Fibroblast of peridontal ligament (primary cell): ENCODE results near the gene SYNGR2.
"Not testable (repeated sequence)": the region's sequence is repeated elsewhere in the genome, so short reads cannot be mapped to it uniquely, and the experiment has no call there.

Experiments
- DNase-seq: peaks from one replicate; pipeline ENCODE4 v3.0.0-alpha.2; 2010; ENCODE audit errors: extremely low read depth

The SYNGR2 gene

DNA sequence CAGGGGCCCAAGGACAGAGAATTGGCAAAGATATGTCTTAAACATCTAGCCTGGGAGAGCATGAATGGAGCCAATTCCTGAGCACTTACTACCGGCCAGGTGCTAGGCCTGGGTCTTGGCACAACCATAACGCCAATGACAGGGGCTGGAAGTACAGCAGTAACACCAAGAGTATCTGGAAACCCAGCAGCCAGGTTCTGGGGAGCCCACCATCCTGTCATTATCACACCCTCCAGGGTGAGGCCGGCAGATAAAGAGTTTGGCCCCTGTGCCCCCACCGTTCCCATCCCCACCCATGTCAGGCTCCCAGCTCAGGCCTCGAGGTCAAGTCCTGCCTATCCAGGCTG, 38.3 kb upstream of the SYNGR2 start:
- no peak for DNase-seq

- no peak for DNase-seq
Measured at GRCh38 chr17:78130437-78131101, 37.8 kb upstream of the SYNGR2 start, which contains the start of gene TMC8. TSS of gene TMC8 (plus strand) at chr17:78130771. CDS start at chr17:78131589, 818 bp downstream.

GRCh38 chr17:78131172-78132083, 37.0 kb upstream of the SYNGR2 start:
- DNase-seq = no peak

- DNase-seq = no peak
Measured at GRCh38 chr17:78132084-78132676, 36.2 kb upstream of the SYNGR2 start.

GRCh38 chr17:78132767-78133178, 35.6 kb upstream of the SYNGR2 start:
- DNase-seq = no peak

- no peak for DNase-seq
Measured at GRCh38 chr17:78133179-78133951, 35.0 kb upstream of the SYNGR2 start.

- no peak for DNase-seq
Measured at GRCh38 chr17:78133971-78134898, 34.1 kb upstream of the SYNGR2 start.

GRCh38 chr17:78134899-78135385, 33.4 kb upstream of the SYNGR2 start:
- DNase-seq = no peak

GRCh38 chr17:78135858-78136500, 32.4 kb upstream of the SYNGR2 start:
- DNase-seq = no peak

DNA sequence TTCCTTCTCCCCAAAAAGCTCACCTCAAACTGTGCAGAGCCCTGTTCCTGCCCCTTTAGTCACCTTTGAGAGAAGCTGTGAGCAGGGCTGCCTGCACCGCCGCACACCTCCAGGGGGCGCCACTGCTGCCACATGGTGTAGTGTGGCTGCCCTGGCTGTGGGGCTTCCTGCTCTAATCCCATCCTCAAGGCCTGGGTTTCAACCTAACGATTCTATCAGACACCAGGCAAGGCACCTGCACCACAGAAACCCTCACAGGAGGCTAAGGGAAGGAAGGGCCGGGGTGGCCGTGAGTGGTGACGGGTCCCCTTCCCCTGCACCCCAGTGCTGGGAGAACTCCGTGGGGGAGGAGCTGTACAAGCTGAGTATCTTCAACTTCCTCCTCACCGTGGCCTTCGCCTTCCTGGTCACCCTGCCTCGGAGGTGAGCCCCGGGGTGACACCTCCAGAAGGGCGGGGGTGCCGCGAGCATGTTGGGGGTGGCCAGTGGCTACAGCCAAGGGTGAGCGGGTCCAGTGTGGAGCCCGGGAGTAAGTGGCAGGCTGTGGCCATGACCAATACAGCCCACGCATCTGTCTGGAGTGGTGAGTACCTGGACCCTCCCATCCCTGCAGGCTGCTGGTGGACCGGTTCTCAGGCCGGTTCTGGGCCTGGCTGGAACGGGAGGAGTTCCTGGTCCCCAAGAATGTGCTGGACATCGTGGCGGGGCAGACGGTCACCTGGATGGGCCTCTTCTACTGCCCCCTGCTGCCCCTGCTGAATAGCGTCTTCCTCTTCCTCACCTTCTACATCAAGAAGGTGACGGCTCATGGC, 30.8 kb upstream of the SYNGR2 start:
- no peak for DNase-seq

DNA sequence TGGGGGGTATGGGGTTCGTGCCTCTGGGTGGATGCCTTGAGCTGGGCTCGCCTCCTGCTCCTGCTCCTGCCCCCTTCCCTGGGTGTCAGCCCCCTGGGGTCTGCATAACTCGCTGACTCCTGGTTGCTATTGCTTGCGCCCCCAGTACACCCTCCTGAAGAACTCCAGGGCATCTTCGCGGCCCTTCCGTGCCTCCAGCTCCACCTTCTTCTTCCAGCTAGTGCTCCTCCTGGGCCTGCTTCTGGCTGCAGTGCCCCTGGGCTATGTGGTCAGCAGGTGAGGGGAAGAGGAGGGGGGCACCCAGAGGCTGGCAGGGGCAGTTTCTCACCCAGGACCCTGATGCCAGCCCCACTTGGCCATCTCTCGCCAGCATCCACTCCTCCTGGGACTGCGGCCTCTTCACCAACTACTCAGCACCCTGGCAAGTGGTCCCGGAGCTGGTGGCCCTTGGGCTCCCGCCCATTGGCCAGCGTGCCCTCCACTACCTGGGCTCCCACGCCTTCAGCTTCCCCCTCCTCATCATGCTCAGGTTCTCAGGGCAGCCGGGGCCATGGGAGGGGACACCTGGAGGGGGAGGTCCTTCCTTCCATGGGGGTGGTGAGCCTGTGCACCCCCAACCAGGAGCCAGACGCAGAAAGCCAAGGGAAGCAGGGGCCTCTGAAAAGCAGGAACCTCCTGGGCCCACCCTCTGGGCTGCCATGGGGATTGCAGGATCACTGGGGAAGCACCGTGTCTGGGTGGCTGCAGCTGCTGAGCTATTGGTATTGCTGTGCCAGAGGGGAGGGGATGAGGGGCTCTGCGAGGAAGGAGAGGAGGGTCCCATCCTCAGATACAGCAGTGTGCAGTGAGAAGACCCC, 29.9 kb upstream of the SYNGR2 start:
- no peak for DNase-seq

GRCh38 chr17:78139861-78140168, 28.6 kb upstream of the SYNGR2 start:
- not testable (repeated sequence) for DNase-seq

- DNase-seq = no peak
Measured at GRCh38 chr17:78140169-78141051, 28.0 kb upstream of the SYNGR2 start.

- DNase-seq = no peak
Measured at GRCh38 chr17:78141437-78142118, 26.8 kb upstream of the SYNGR2 start.

DNA sequence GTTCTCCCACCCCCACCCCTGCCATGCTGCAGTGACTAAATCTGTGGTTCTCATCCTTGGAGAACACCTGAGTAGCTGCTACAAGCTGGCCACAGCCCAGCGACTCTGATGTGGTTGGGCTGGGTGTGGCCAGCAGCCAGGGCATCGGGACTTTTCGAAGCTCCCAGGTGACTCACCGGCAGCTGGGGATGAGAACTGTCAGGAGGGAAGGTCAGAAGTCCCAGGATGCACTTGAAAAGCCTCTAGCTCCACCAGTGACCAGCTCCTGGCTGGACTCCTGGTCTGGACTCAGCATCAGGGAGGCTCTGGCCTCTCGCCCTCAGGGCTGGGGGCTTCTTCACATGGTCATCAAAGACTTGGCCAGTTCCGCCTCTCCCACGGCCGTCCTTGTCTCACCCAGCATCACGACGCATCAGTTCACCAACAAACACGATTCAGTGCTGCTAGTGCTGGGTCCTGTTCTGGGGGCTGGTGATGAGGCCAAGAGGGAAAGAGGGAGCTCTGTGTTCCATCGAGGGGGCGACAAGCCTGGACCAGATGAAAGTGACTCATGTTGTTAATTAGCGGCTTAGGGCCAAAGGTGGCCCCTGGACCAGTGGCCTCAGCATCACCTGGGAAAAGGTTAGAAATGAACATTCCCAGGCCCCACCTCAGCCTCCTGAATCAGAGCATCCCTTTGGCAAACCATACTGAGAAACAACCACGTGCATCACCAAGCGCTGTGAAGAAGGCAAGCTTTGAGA, 26.1 kb upstream of the SYNGR2 start:
- no peak for DNase-seq
